H1 (cell line): ENCODE measurements around the gene RNF31. TPM values are rescaled to one million over a fixed set of nuclear protein-coding genes. Genes with fewer than 3 reads are reported as not detected.
A peak's percentile ranks its signal among the peaks of the same experiment; 100 is the strongest.

ENCODE experiments used
- CTCF ChIA-PET: fragments of 300-600 bp; sonication (Branson Sonifier 250); formaldehyde crosslinking; loops from one replicate; lab custom pipeline; 2021; ENCODE audit not compliant: partially characterized antibody; lab: Charles Lee
- POLR2A ChIA-PET: fragments of 300-600 bp; sonication (Branson Sonifier 250); formaldehyde crosslinking; loops from one replicate; lab custom pipeline; 2021; ENCODE audit warnings: inconsistent platforms; ENCODE audit not compliant: partially characterized antibody; lab: Charles Lee
- DNase-seq, 2 experiments: peaks; one replicate each; pipeline versions ENCODE4 v3.0.0 to v3.0.0-alpha.2; 2010 to 2022; ENCODE audit warnings: low spot score in 2 of 2, low read depth in 1 of 2, mixed read lengths in 1 of 2
- FAIRE-seq: peaks from 2 replicates; lab custom pipeline; 2011; peaks lifted over from hg19 to GRCh38; lab: Jason Lieb, UNC
- H2AFZ ChIP-seq: 2 replicates; pipeline ENCODE4 v1.8.1; 2012; ENCODE audit warnings: low read length, inconsistent platforms
- H2AK5ac ChIP-seq: 2 replicates; pipeline ENCODE4 v1.6.1; 2013; ENCODE audit warnings: low read depth, low read length
- H2BK120ac ChIP-seq: replicated peaks from 2 replicates; pipeline ENCODE3; 2013; ENCODE audit warnings: low read depth, low read length, inconsistent platforms
- H2BK12ac ChIP-seq: 2 replicates; pipeline ENCODE4 v1.6.1; 2013; ENCODE audit warnings: low read depth, low read length
- H2BK15ac ChIP-seq: 2 replicates; pipeline ENCODE4 v1.6.1; 2013; ENCODE audit warnings: low read length
- H2BK20ac ChIP-seq: 2 replicates; pipeline ENCODE4 v1.6.1; 2013; ENCODE audit warnings: low read length
- H2BK5ac ChIP-seq: 2 replicates; pipeline ENCODE4 v1.6.1; 2013; ENCODE audit warnings: low read depth, low read length
- H3K14ac ChIP-seq: 2 replicates; pipeline ENCODE4 v1.6.1; 2013; ENCODE audit warnings: inconsistent platforms; ENCODE audit not compliant: insufficient read length
- H3K18ac ChIP-seq: 2 replicates; pipeline ENCODE4 v1.6.1; 2013; ENCODE audit warnings: low read length; ENCODE audit errors: extremely low read depth
- H3K23ac ChIP-seq: 2 replicates; pipeline ENCODE4 v1.6.1; 2013; ENCODE audit warnings: inconsistent platforms; ENCODE audit not compliant: insufficient read length
- H3K23me2 ChIP-seq: 2 replicates; pipeline ENCODE4 v1.6.1; 2013; ENCODE audit warnings: low read depth, low read length
- H3K27ac ChIP-seq: 2 replicates; pipeline ENCODE4 v1.6.1; 2011; ENCODE audit warnings: low read depth, low read length, inconsistent platforms
- H3K27me3 ChIP-seq, 4 experiments: replicated peaks in 1 of 4; 1 replicate in 1 of 4; 2 replicates in 3 of 4; pipeline versions ENCODE4 v1.6.1 to v1.8.1; 2011 to 2013; ENCODE audit warnings: low read length in 3 of 4, mild to moderate bottlenecking in 3 of 4, inconsistent platforms in 2 of 4, mixed read lengths in 2 of 4, moderate library complexity in 1 of 4; ENCODE audit not compliant: control insufficient read depth in 3 of 4, insufficient read depth in 3 of 4; ENCODE audit errors: extremely low read depth in 1 of 4
- H3K36me3 ChIP-seq, 4 experiments: 2 replicates each; pipeline versions ENCODE4 v1.6.1 to v1.8.1; 2011 to 2013; ENCODE audit warnings: mild to moderate bottlenecking in 4 of 4, low read length in 3 of 4, moderate library complexity in 2 of 4, control low read depth in 1 of 4, inconsistent platforms in 1 of 4; ENCODE audit not compliant: insufficient read depth in 4 of 4, control insufficient read depth in 2 of 4
- H3K4ac ChIP-seq: replicated peaks from 2 replicates; pipeline ENCODE3; 2013; ENCODE audit warnings: low read length, low read depth, mixed read lengths, inconsistent platforms; ENCODE audit not compliant: insufficient read length
- H3K4me1 ChIP-seq, 4 experiments: replicated peaks in 1 of 4; 1 replicate in 1 of 4; 2 replicates in 3 of 4; pipeline versions ENCODE4 v1.6.1 to v1.8.1; 2011 to 2013; ENCODE audit warnings: low read length in 3 of 4, inconsistent platforms in 2 of 4, mixed read lengths in 1 of 4; ENCODE audit not compliant: insufficient read depth in 4 of 4, control insufficient read depth in 3 of 4
- H3K4me2 ChIP-seq, 2 experiments: 2 replicates each; pipeline versions ENCODE4 v1.6.1 to v1.8.1; 2011 to 2013; ENCODE audit warnings: low read depth in 2 of 2, low read length in 2 of 2, control low read depth in 1 of 2, inconsistent platforms in 1 of 2, mild to moderate bottlenecking in 1 of 2; ENCODE audit not compliant: insufficient read depth in 1 of 2
- H3K4me3 ChIP-seq, 4 experiments: fragments of 200-600, 300-600 bp in 1 of 4; sonication (generic), shearing (Covaris generic), sonication (Bioruptor Twin) in 1 of 4; 2 replicates each; pipeline versions ENCODE4 v1.5.1 to v1.8.1; 2011 to 2016; ENCODE audit warnings: low read length in 4 of 4, low read depth in 3 of 4, control low read depth in 2 of 4, inconsistent platforms in 2 of 4, mild to moderate bottlenecking in 2 of 4, mixed read lengths in 1 of 4, moderate library complexity in 1 of 4; ENCODE audit not compliant: insufficient read depth in 2 of 4; ENCODE audit errors: extremely low read depth in 1 of 4
- H3K56ac ChIP-seq: replicated peaks from 2 replicates; pipeline ENCODE3; 2013; ENCODE audit warnings: low read depth, mild to moderate bottlenecking, mixed read lengths, low read length, inconsistent platforms; ENCODE audit not compliant: insufficient read length
- H3K79me1 ChIP-seq: 2 replicates; pipeline ENCODE4 v1.6.1; 2013; ENCODE audit warnings: low read depth, low read length, control low read depth
- H3K79me2 ChIP-seq, 2 experiments: 2 replicates each; pipeline versions ENCODE4 v1.6.1 to v1.8.1; 2012 to 2013; ENCODE audit warnings: low read length in 2 of 2, mild to moderate bottlenecking in 2 of 2, inconsistent platforms in 1 of 2; ENCODE audit not compliant: insufficient read depth in 2 of 2, control insufficient read depth in 1 of 2
- H3K9ac ChIP-seq, 4 experiments: replicated peaks in 1 of 4; 1 replicate in 1 of 4; 2 replicates in 3 of 4; pipeline versions ENCODE4 v1.6.1 to v1.8.1; 2011 to 2013; ENCODE audit warnings: low read depth in 3 of 4, low read length in 3 of 4, control low read depth in 2 of 4, mild to moderate bottlenecking in 2 of 4, moderate library complexity in 2 of 4, inconsistent platforms in 1 of 4; ENCODE audit errors: extremely low read depth in 1 of 4
- H3K9me3 ChIP-seq, 2 experiments: 2 replicates each; pipeline versions ENCODE4 v1.6.1 to v1.8.1; 2012 to 2013; ENCODE audit warnings: mild to moderate bottlenecking in 2 of 2, moderate library complexity in 2 of 2, control low read depth in 1 of 2, inconsistent platforms in 1 of 2, low read depth in 1 of 2, low read length in 1 of 2, mixed read lengths in 1 of 2; ENCODE audit not compliant: insufficient read depth in 2 of 2
- H4K20me1 ChIP-seq, 2 experiments: replicated peaks in 1 of 2; 2 replicates each; pipeline versions ENCODE3 to v1.8.1; 2011 to 2013; ENCODE audit warnings: inconsistent platforms in 2 of 2, low read length in 2 of 2, mild to moderate bottlenecking in 1 of 2; ENCODE audit not compliant: insufficient read depth in 2 of 2, control insufficient read depth in 1 of 2
- H4K5ac ChIP-seq: 2 replicates; pipeline ENCODE4 v1.6.1; 2013; ENCODE audit warnings: low read length, low read depth, mixed read lengths, inconsistent platforms; ENCODE audit not compliant: insufficient read length
- H4K8ac ChIP-seq: 2 replicates; pipeline ENCODE4 v1.8.0; 2013; ENCODE audit warnings: mild to moderate bottlenecking, moderate library complexity, low read length, inconsistent platforms; ENCODE audit not compliant: insufficient read depth; ENCODE audit errors: extremely low read depth
- H4K91ac ChIP-seq: replicated peaks from 2 replicates; pipeline ENCODE3; 2013; ENCODE audit warnings: low read length, mixed read lengths, inconsistent platforms; ENCODE audit not compliant: insufficient read length
- ASH2L ChIP-seq: fragments of 200-600, 300-600 bp; sonication (generic); IDR thresholded peaks from one replicate; pipeline ENCODE4 v1.7.1; 2017; ENCODE audit warnings: low read length
- ZNF274 ChIP-seq: IDR thresholded peaks from 2 replicates; pipeline ENCODE4 v1.7.0; 2012; ENCODE audit warnings: low read length, borderline replicate concordance; ENCODE audit errors: extremely low read depth
- WGBS, 2 experiments: shearing (Covaris generic) in 1 of 2; methylation state at CpG; one replicate each; pipeline versions ENCODE4 v1.1.6 to v1.1.7; 2013 to 2015; ENCODE audit warnings: low lambda C conversion rate in 2 of 2, mixed read lengths in 2 of 2, inconsistent platforms in 1 of 2, low coverage in 1 of 2, missing lambda C conversion rate in 1 of 2; ENCODE audit not compliant: insufficient replicate concordance in 2 of 2, insufficient coverage in 1 of 2, insufficient read length in 1 of 2; ENCODE audit errors: extremely low coverage in 1 of 2, missing lambda C conversion rate in 1 of 2; 5-methylcytosine and 5-hydroxymethylcytosine counted together
- polyA plus RNA-seq, 7 experiments: library from polyadenylated mRNA; depleted of rRNA in 3 of 7; stranded (reverse) in 5 of 7; unstranded in 2 of 7; fragments of >200 nt in 5 of 7; fragments of 200-250 nt in 2 of 7; gene quantifications; 1 replicate in 5 of 7; 2 replicates in 1 of 7; 4 replicates in 1 of 7; pipeline versions ENCODE4 v1.2.1 to v1.2.3, GENCODE V29; 2011 to 2013; ENCODE audit warnings: missing spikeins in 2 of 7, mixed read lengths in 2 of 7
- total RNA-seq: library from RNA; stranded (reverse); fragmentation: NEBNext Ultra II Directional; extraction: Animal tissue kit (Norgen Biotek cat#: 25700); gene quantifications from 2 replicates; pipeline ENCODE4 v1.2.1, GENCODE V29; 2021

The RNF31 gene
- total and polyA plus RNA-seq, 2 of the 8 experiments (the other 6 are each of a cell fraction or from before 2014, with no cell fraction given): 17.5 to 72.0 TPM

DNA sequence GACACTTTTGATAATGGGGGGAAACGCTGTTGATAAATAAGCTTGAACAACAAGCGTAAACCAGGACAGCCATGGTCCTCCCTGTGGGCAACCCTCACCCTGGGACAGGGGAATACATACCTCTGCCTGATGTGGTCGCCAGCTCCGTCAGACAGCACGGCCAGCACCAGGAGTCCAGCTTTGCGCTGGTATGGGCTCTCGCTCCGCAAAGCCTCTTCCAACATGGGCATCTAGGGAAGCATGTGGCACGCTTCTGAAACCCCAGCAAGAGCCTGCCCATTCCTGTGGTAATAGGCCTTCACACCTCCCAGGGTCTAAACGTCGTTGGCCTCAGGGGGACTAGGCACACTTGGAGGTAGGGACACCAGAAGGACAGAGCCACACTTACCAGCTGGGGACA lies 38.4 kb downstream of the RNF31 start:
- Histone ChIP-seq H3K4me1 (peaks cover 0 to 7% (median 4%) of the 10 kb centered on the region in 4 experiments; a peak in 6 of 7 replicates), H3K23me2 (peaks cover 5% of the 10 kb centered on the region), H2BK20ac (no peak overlapping the region), H4K20me1 (peaks cover 0 to 20% of the 10 kb centered on the region in 2 experiments), H3K14ac (no peak overlapping the region), H3K4ac (no peak overlapping the region), H2BK120ac (no peak overlapping the region), H3K4me2 (no peak overlapping the region), H3K79me2 (peaks cover 0 to 13% of the 10 kb centered on the region in 2 experiments; a peak in 2 of 4 replicates), H3K18ac (no peak overlapping the region), H2AK5ac (no peak overlapping the region), H3K23ac (no peak overlapping the region), H3K27me3 (no peaks in the 10 kb centered on the region), H3K36me3 (peaks cover 17 to 61% (median 49%) of the 10 kb centered on the region in 4 experiments; a peak in 7 of 8 replicates), H2BK15ac (no peak overlapping the region), H2AFZ (no peak overlapping the region), H4K5ac (no peak overlapping the region), H3K79me1 (peaks cover 14% of the 10 kb centered on the region), H4K8ac (no peak overlapping the region), H3K9me3 (no peaks in the 10 kb centered on the region), H3K4me3 (no peak overlapping the region), H2BK5ac (no peak overlapping the region), H3K27ac (no peak overlapping the region), H2BK12ac (0 out of 2 replicates have a peak overlapping the region, but pooled peaks have one; percentile 9), H3K56ac (no peak overlapping the region), H3K9ac (no peak overlapping the region), H4K91ac (no peak overlapping the region)
- ChIA-PET POLR2A (interaction anchor here (0.8 to 9.3 kb wide), 10 partner anchors 9 to 86 kb away, joined by 3 to 158 read pairs (median 4); partner anchors contain the start of genes CHMP4A, PSME2, REC8 and RNF31), CTCF (interaction anchor here (1.1 to 4.1 kb wide), 3 partner anchors 12 to 38 kb away, joined by 3 to 16 read pairs (median 5); partner anchors contain the start of genes IRF9 and RNF31)
- DNase-seq (no peak), FAIRE-seq (no peak)
- whole genome bisulfite sequencing, 2 experiments: 95% methylated on average over 11 of the region's 11 CpGs; no CpG with 5 or more reads in 1 of the 2 experiments
- no peak for TF ChIP-seq ZNF274
- TF ChIP-seq ASH2L: no peak
